ENCODE measurements around the gene RBM4. TPM values are rescaled to one million over a fixed set of nuclear protein-coding genes. Genes with fewer than 3 reads are reported as not detected.
A peak's percentile ranks its signal among the peaks of the same experiment; 100 is the strongest.

The RBM4 gene
- total and polyA plus RNA-seq, 2 of the 13 experiments (the other 11 are each of a cell fraction or from before 2014, with no cell fraction given): 126 to 136 TPM

- TF ChIP-seq HNRNPH1 (optimal IDR thresholded peaks at IDR 0.05; ENCODE audit: low read depth, low read length) (no peak), NCOR1 (IDR thresholded peaks at IDR 0.05; ENCODE audit: borderline replicate concordance, low read length) (no peak), MED13 (CRISPR knock-in tag; IDR thresholded peaks at IDR 0.05) (peak; percentile 70; the same call in 1 of the 2 replicates), BCLAF1 (IDR thresholded peaks at IDR 0.05) (no peak), ZNF253 (CRISPR knock-in tag; IDR thresholded peaks at IDR 0.05; ENCODE audit: borderline replicate concordance) (peak; percentile 67; the same call in 1 of the 2 replicates), RFX1 (IDR thresholded peaks at IDR 0.05) (no peak), BRCA1 (CRISPR knock-in tag; IDR thresholded peaks at IDR 0.05) (no peak), ISL2 (CRISPR knock-in tag; IDR thresholded peaks at IDR 0.05) (peak; percentile 64), TMF1 (CRISPR knock-in tag; IDR thresholded peaks at IDR 0.05; ENCODE audit: low read depth) (no peak), PRDM4 (CRISPR knock-in tag; IDR thresholded peaks at IDR 0.05; ENCODE audit: borderline replicate concordance) (no peak), FOXK2 (IDR thresholded peaks at IDR 0.05) (no peak), PBX3 (CRISPR knock-in tag; IDR thresholded peaks at IDR 0.05; ENCODE audit: borderline replicate concordance) (no peak), FOSL2 (CRISPR knock-in tag; IDR thresholded peaks at IDR 0.05) (0 out of 2 replicates have a peak, but pooled peaks have one; percentile 26), KDM5A (IDR thresholded peaks at IDR 0.05; ENCODE audit: borderline replicate concordance, low read length) (peak; percentile 52; the same call in 1 of the 2 replicates), GFI1 (CRISPR knock-in tag; IDR thresholded peaks at IDR 0.05; ENCODE audit: borderline replicate concordance) (no peak; the same call in 1 of the 2 replicates), ZNF580 (CRISPR knock-in tag; IDR thresholded peaks at IDR 0.05; ENCODE audit: borderline replicate concordance, low read depth) (no peak), ZNF460 (CRISPR knock-in tag; IDR thresholded peaks at IDR 0.05; ENCODE audit: borderline replicate concordance) (no peak), SP5 (CRISPR knock-in tag; IDR thresholded peaks at IDR 0.05; ENCODE audit: borderline replicate concordance, low read depth) (peak; percentile 77), FOXA3 (CRISPR knock-in tag; IDR thresholded peaks at IDR 0.05) (peak; percentile 29), PHF20 (CRISPR knock-in tag; IDR thresholded peaks at IDR 0.05) (peak; percentile 75), FUBP1 (CRISPR knock-in tag; IDR thresholded peaks at IDR 0.05; ENCODE audit: borderline replicate concordance) (no peak), ZNF761 (CRISPR knock-in tag; conservative IDR thresholded peaks at IDR 0.05) (no peak)
Measured at GRCh38 chr11:66677599-66678375, 39.3 kb downstream of the RBM4 start, which contains the start of gene RBM4B (continued).

Measured in HepG2 (cell line).